ENCODE measurements around the gene GMPPA.

GMPPA gene

GRCh38 chr2:219506802-219507526 lies 8.3 kb downstream of the GMPPA start:
- no peak for DNase-seq

GRCh38 chr2:219507581-219508443 lies 9.1 kb downstream of the GMPPA start:
- no peak for DNase-seq

- DNase-seq = no peak
Measured at GRCh38 chr2:219508444-219508734, 9.7 kb downstream of the GMPPA start.

- DNase-seq = no peak
Measured at GRCh38 chr2:219508971-219509779, 10.5 kb downstream of the GMPPA start.

GRCh38 chr2:219509780-219510511 lies 11.3 kb downstream of the GMPPA start:
- DNase-seq = no peak

GRCh38 chr2:219510512-219511135 lies 11.9 kb downstream of the GMPPA start:
- DNase-seq = no peak

GRCh38 chr2:219511547-219512325 lies 13.0 kb downstream of the GMPPA start:
- DNase-seq = no peak

GRCh38 chr2:219512524-219513216 lies 14.0 kb downstream of the GMPPA start:
- DNase-seq = no peak

GRCh38 chr2:219513787-219514186 lies 15.1 kb downstream of the GMPPA start:
- DNase-seq = no peak

- DNase-seq = no peak
Measured at GRCh38 chr2:219514196-219514761, 15.6 kb downstream of the GMPPA start, which contains the start of gene ASIC4. Gene ASIC4 (plus strand): TSS chr2:219514482. CDS start chr2:219514725, 243 bp downstream.

GRCh38 chr2:219514836-219515235 lies 16.1 kb downstream of the GMPPA start:
- no peak for DNase-seq

- DNase-seq = no peak
Measured at GRCh38 chr2:219515874-219516629, 17.4 kb downstream of the GMPPA start.

GRCh38 chr2:219516888-219517287 lies 18.2 kb downstream of the GMPPA start:
- no peak for DNase-seq

- no peak for DNase-seq
Measured at GRCh38 chr2:219517954-219518778, 19.5 kb downstream of the GMPPA start.

- no peak for DNase-seq
Measured at GRCh38 chr2:219519526-219519916, 20.8 kb downstream of the GMPPA start.

GRCh38 chr2:219520079-219520478 lies 21.4 kb downstream of the GMPPA start:
- no peak for DNase-seq

- DNase-seq = no peak
Measured at GRCh38 chr2:219521066-219521880, 22.6 kb downstream of the GMPPA start.
